ENCODE data around the gene TNK1. TPM values are rescaled to one million over a fixed set of nuclear protein-coding genes. Genes with fewer than 3 reads are reported as not detected.

TNK1 gene
- total RNA-seq, 4 donors from 2014 or later = 13.0 to 25.4 (median 19.7) TPM

DNA sequence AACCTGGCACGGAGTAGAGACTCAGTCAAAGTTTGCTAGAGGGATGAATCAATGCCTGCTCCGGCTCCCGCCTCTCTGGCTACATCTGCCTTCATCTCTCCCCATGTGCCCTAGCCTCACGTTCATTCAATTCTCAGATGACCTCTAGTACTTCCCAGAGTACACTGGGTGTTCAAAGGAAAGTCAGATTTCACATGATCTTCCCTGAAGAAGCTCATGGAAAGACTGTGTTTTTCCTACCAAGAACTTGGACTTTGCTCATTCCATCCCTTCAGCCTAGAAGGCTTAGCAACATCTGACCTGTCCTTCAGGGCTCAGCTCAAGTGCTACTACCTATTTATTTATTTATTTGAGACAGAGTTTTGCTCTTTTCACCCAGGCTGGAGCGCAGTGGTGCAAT lies 11.1 kb upstream of the TNK1 start:
- DNase-seq (ENCODE audit: low spot score in 2 of 2) = no peak
- TF ChIP-seq, protein P1, sequence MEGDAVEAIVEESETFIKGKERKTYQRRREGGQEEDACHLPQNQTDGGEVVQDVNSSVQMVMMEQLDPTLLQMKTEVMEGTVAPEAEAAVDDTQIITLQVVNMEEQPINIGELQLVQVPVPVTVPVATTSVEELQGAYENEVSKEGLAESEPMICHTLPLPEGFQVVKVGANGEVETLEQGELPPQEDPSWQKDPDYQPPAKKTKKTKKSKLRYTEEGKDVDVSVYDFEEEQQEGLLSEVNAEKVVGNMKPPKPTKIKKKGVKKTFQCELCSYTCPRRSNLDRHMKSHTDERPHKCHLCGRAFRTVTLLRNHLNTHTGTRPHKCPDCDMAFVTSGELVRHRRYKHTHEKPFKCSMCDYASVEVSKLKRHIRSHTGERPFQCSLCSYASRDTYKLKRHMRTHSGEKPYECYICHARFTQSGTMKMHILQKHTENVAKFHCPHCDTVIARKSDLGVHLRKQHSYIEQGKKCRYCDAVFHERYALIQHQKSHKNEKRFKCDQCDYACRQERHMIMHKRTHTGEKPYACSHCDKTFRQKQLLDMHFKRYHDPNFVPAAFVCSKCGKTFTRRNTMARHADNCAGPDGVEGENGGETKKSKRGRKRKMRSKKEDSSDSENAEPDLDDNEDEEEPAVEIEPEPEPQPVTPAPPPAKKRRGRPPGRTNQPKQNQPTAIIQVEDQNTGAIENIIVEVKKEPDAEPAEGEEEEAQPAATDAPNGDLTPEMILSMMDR (IDR thresholded peaks at IDR 0.05) = no peak
- TF ChIP-seq POLR2A (IDR thresholded peaks at IDR 0.05) = no peak
- intact Hi-C loops (cut with DNase I; ENCODE audit: low total_unique reads) = loop anchor here (10.0 kb wide), 1 partner anchor 55 kb away; the partner anchor contains the start of genes SPEM1, SPEM2 and SPEM3
- 80 to 85% methylated on average over 5 of the region's 5 CpGs for WGBS, 2 donors
- H3K4me3 ChIP-seq (ENCODE audit: low read depth, poor library complexity, severe bottlenecking) = no peak overlapping the region

DNA sequence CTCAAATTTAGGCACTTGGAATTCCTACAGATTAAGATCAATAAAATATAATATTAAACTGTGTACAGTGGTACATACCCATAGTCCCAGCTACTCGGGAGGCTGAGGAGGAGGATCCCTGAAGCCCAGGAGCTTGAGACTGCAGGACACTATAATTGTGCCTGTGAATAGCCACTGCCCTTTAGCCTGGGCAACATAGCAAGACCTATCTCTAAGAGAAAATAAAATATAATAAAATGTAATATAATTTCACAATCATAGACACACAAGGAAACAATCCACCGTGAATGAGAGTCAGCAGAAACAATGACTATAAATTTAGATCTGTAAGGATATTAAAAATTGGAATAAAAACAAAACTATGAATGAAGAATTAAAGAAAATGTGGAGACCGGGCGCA lies 10.0 kb upstream of the TNK1 start:
- DNase-seq (ENCODE audit: low spot score in 2 of 2) = no peak
- no peak overlapping the region for H3K4me3 ChIP-seq (ENCODE audit: low read depth, poor library complexity, severe bottlenecking)
- intact Hi-C loops (cut with DNase I; ENCODE audit: low total_unique reads) = no loop called here
- TF ChIP-seq, protein P1 (IDR thresholded peaks at IDR 0.05) = no peak
- TF ChIP-seq POLR2A (IDR thresholded peaks at IDR 0.05) = no peak
- 87 to 89% methylated on average over 4 of the region's 4 CpGs for WGBS, 2 donors

DNA sequence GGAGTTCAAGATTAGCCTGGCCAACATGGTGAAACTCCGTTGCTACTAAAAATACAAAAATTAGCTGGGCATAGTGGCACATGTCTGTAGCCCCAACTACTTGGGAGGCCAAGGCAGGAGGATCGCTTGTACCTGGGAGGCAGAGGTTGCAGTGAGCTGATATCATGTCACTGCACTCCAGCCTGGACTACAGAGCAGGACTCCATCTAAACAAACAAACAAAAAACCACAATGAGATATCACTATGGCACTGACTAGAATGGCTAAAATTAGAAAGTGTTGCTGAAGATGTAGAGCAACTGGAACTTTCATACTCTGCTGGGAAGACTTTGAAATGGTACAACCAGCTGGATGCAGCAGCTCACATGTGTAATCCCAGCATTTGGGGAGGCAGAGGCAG lies 6.5 kb upstream of the TNK1 start:
- no peak for TF ChIP-seq POLR2A (IDR thresholded peaks at IDR 0.05)
- TF ChIP-seq, protein P1 (IDR thresholded peaks at IDR 0.05) = no peak
- intact Hi-C loops (cut with DNase I; ENCODE audit: low total_unique reads) = no loop called here
- 89 to 94% methylated on average over 2 of the region's 2 CpGs for WGBS, 2 donors

DNA sequence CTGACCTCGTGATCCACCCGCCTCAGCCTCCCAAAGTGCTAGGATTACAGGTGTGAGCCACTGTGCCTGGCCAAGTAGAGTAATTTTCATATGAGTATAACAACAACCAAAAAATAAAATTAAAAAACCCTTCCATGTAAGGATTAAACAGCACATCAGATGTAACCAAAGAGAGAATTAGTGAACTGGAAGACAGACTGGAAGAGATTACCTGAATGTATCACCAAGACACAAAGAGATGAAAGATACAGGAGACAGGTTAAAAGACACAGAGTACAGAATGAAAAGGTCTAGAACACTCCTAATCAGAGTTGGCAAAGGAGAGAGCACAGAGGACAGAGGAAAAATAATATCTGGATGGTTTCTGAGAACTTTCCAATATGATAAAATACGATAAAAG lies 1.8 kb upstream of the TNK1 start:
- intact Hi-C loops (cut with DNase I; ENCODE audit: low total_unique reads) = no loop called here
- H3K4me3 ChIP-seq (ENCODE audit: low read depth, poor library complexity, severe bottlenecking) = no peak overlapping the region
- no peak for TF ChIP-seq POLR2A (IDR thresholded peaks at IDR 0.05)
- TF ChIP-seq, protein P1 (IDR thresholded peaks at IDR 0.05) = no peak
- no peak for DNase-seq (ENCODE audit: low spot score in 2 of 2)
- 96 to 99% methylated on average over 3 of the region's 3 CpGs for WGBS, 2 donors

More for the DNA sequence above, 6.5 kb upstream of the TNK1 start:
- no peak for DNase-seq (ENCODE audit: low spot score in 2 of 2)
- no peak overlapping the region for H3K4me3 ChIP-seq (ENCODE audit: low read depth, poor library complexity, severe bottlenecking)

DNA sequence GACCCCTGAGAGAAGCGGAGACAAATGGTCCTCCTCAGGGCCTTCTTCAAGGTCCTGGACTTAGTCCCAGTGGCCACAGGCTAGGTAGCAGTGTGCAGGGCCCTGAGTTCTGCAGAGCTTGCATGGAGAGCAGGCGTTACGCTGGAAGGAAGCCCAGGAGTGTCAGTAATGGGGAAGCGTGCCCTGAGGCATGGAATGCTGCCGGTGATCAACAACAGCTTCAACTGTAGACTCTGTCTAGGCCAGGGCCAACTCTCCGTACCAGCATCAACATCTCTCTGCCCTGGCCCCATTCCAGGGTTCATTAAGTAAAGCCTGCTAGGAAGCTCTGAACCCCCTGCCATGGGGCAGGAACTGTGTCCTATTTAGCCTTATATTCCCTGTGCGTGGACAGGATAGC lies 568 bp upstream of the TNK1 start:
- TF ChIP-seq, protein P1 (IDR thresholded peaks at IDR 0.05) = no peak
- no peak for TF ChIP-seq POLR2A (IDR thresholded peaks at IDR 0.05)
- WGBS, 2 donors = 21 to 38% methylated on average over 3 to 7 of the region's 7 CpGs
- intact Hi-C loops (cut with DNase I; ENCODE audit: low total_unique reads) = no loop called here
- DNase-seq (ENCODE audit: low spot score in 2 of 2) = peak; percentile 60 to 92
- peak overlapping the region; percentile 29 for H3K4me3 ChIP-seq (ENCODE audit: low read depth, poor library complexity, severe bottlenecking)

DNA sequence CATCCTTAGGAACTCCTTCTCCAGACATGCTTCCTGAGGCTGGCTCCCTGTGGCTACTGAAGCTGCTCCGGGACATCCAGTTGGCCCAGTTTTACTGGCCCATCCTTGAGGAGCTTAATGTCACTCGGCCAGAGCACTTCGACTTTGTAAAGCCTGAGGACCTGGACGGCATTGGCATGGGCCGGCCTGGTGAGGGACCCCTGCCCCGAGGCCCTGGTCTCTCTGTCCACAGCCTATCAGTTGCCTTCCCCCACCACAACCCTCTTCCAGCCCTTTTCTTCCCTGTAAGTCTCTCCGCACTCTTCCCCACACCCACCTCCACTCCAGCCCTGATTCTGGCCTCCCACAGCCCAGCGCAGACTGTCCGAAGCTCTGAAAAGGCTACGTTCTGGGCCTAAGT lies 2.0 kb downstream of the TNK1 start:
- intact Hi-C loops (cut with DNase I; ENCODE audit: low total_unique reads) = no loop called here
- no peak for TF ChIP-seq POLR2A (IDR thresholded peaks at IDR 0.05)
- TF ChIP-seq, protein P1 (IDR thresholded peaks at IDR 0.05) = no peak
- 83% methylated on average over 10 of the region's 10 CpGs for WGBS, 2 donors
- DNase-seq (ENCODE audit: low spot score in 2 of 2) = no peak
- no peak overlapping the region for H3K4me3 ChIP-seq (ENCODE audit: low read depth, poor library complexity, severe bottlenecking)
